A549 (cell line): ENCODE data around the gene SPSB4.

ENCODE experiments used
- CHD2 ChIP-seq: fragments of 150-350 bp; IDR thresholded peaks from 2 replicates; pipeline ENCODE4 v1.6.1; 2014; ENCODE audit warnings: low read length; ENCODE audit not compliant: partially characterized antibody
- ESRRA ChIP-seq: fragments of 150-350 bp; IDR thresholded peaks from 2 replicates; pipeline ENCODE4 v1.6.1; 2014; ENCODE audit warnings: mild to moderate bottlenecking, low read length, borderline replicate concordance
- HOXA7 ChIP-seq: fragments of 250-450 bp; sonication (Bioruptor Pico); IDR thresholded peaks from 2 replicates; pipeline ENCODE4 v1.5.0; 2020; ENCODE audit warnings: mild to moderate bottlenecking, moderate library complexity
- POLR2A ChIP-seq: IDR thresholded peaks from 2 replicates; pipeline ENCODE4 v1.6.1; 2012; ENCODE audit warnings: mild to moderate bottlenecking, low read length
- RAD21 ChIP-seq, 2 experiments: fragments of >200 bp in 1 of 2; sonication (Bioruptor Twin) in 1 of 2; formaldehyde crosslinking in 1 of 2; IDR thresholded peaks in 1 of 2; conservative IDR thresholded peaks in 1 of 2; 2 replicates in 1 of 2; 3 replicates in 1 of 2; pipeline ENCODE4 v1.6.1; 2012 to 2018; ENCODE audit warnings: inconsistent platforms in 1 of 2
- RARB ChIP-seq: fragments of 250-450 bp; sonication (Bioruptor Pico); IDR thresholded peaks from 2 replicates; pipeline ENCODE4 v1.8.0; 2021; ENCODE audit warnings: mild to moderate bottlenecking, moderate library complexity
- SMC3 ChIP-seq: fragments of >200 bp; sonication (Bioruptor Twin); formaldehyde crosslinking; IDR thresholded peaks from 3 replicates; pipeline ENCODE4 v1.6.1; 2018; ENCODE audit warnings: inconsistent platforms
- USF2 ChIP-seq: fragments of 450-650 bp; IDR thresholded peaks from 2 replicates; pipeline ENCODE4 v1.6.1; 2014; ENCODE audit warnings: antibody characterized with exemption
- TF ChIP-seq, protein P1 (sequence below): fragments of >200 bp; sonication (Bioruptor Twin); formaldehyde crosslinking; IDR thresholded peaks from 3 replicates; pipeline ENCODE4 v1.5.1; 2016
- TF ChIP-seq, protein P2 (sequence below): fragments of 150-350 bp; IDR thresholded peaks from 2 replicates; pipeline ENCODE4 v1.6.1; 2014; ENCODE audit warnings: low read depth, mild to moderate bottlenecking, low read length

- no peak for TF ChIP-seq HOXA7 (CRISPR knock-in tag)
- no peak for TF ChIP-seq ESRRA
- TF ChIP-seq, protein P1, sequence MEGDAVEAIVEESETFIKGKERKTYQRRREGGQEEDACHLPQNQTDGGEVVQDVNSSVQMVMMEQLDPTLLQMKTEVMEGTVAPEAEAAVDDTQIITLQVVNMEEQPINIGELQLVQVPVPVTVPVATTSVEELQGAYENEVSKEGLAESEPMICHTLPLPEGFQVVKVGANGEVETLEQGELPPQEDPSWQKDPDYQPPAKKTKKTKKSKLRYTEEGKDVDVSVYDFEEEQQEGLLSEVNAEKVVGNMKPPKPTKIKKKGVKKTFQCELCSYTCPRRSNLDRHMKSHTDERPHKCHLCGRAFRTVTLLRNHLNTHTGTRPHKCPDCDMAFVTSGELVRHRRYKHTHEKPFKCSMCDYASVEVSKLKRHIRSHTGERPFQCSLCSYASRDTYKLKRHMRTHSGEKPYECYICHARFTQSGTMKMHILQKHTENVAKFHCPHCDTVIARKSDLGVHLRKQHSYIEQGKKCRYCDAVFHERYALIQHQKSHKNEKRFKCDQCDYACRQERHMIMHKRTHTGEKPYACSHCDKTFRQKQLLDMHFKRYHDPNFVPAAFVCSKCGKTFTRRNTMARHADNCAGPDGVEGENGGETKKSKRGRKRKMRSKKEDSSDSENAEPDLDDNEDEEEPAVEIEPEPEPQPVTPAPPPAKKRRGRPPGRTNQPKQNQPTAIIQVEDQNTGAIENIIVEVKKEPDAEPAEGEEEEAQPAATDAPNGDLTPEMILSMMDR, result no peak
- no peak for TF ChIP-seq RAD21 (conservative IDR thresholded peaks at IDR 0.05 in 1 of 2, IDR thresholded peaks at IDR 0.05 in 1 of 2)
- no peak for TF ChIP-seq POLR2A
- no peak for TF ChIP-seq SMC3
- no peak for TF ChIP-seq RARB (CRISPR knock-in tag)
- TF ChIP-seq, protein P2, sequence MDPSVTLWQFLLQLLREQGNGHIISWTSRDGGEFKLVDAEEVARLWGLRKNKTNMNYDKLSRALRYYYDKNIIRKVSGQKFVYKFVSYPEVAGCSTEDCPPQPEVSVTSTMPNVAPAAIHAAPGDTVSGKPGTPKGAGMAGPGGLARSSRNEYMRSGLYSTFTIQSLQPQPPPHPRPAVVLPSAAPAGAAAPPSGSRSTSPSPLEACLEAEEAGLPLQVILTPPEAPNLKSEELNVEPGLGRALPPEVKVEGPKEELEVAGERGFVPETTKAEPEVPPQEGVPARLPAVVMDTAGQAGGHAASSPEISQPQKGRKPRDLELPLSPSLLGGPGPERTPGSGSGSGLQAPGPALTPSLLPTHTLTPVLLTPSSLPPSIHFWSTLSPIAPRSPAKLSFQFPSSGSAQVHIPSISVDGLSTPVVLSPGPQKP, result no peak
- no peak for TF ChIP-seq USF2
- TF ChIP-seq CHD2, result no peak
Measured at GRCh38 chr3:141059816-141060215, 8.7 kb downstream of the SPSB4 start.
